Right lobe of liver (tissue), 4 donors: ENCODE results near the gene TAAR1.
"Not testable (repeated sequence)": the region's sequence is repeated elsewhere in the genome, so short reads cannot be mapped to it uniquely, and the experiment has no call there.

ENCODE experiments used
- POLR2A ChIP-seq: fragments of 450-650 bp; IDR thresholded peaks from one replicate; pipeline ENCODE4 v1.6.1; 2017; ENCODE audit warnings: antibody characterized with exemption, mild to moderate bottlenecking
- TF ChIP-seq, protein P1 (sequence below), 4 donors: fragments of 200-600 bp in 3 of 4; fragments of 450-650 bp in 1 of 4; IDR thresholded peaks; one replicate each; pipeline versions ENCODE4 v1.5.1 to v1.8.0; 2016 to 2022; ENCODE audit warnings: antibody characterized with exemption in 4 of 4, mild to moderate bottlenecking in 2 of 4
- donor health status: DM: no; HTN: no; CAD: no.
- donor health status: DM: no; HTN: no; CAD: no.
- donor health status: DM: no; HTN: yes; CAD: no.

GRCh38 chr6:132706756-132707155 lies 47.8 kb upstream of the TAAR1 start:
- not testable (repeated sequence) for TF ChIP-seq POLR2A
- TF ChIP-seq, protein P1, sequence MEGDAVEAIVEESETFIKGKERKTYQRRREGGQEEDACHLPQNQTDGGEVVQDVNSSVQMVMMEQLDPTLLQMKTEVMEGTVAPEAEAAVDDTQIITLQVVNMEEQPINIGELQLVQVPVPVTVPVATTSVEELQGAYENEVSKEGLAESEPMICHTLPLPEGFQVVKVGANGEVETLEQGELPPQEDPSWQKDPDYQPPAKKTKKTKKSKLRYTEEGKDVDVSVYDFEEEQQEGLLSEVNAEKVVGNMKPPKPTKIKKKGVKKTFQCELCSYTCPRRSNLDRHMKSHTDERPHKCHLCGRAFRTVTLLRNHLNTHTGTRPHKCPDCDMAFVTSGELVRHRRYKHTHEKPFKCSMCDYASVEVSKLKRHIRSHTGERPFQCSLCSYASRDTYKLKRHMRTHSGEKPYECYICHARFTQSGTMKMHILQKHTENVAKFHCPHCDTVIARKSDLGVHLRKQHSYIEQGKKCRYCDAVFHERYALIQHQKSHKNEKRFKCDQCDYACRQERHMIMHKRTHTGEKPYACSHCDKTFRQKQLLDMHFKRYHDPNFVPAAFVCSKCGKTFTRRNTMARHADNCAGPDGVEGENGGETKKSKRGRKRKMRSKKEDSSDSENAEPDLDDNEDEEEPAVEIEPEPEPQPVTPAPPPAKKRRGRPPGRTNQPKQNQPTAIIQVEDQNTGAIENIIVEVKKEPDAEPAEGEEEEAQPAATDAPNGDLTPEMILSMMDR (IDR thresholded peaks at IDR 0.05): not testable (repeated sequence)
